HCT116 (cell line): Measurements from ENCODE around the gene GJD2. TPM values are rescaled to one million over a fixed set of nuclear protein-coding genes. Genes with fewer than 3 reads are reported as not detected.

Source experiments
- ATAC-seq: fragments of 200-7000 bp; cut with Tn5 transposase; 2 replicates; pipeline ENCODE4 v1.9.1; 2020; ENCODE audit warnings: mild to moderate bottlenecking, moderate library complexity
- BruUV-seq: library from RNA; stranded (reverse); fragments of 400-500 nt; replicated peaks from 2 replicates; lab custom pipeline; 2021; lab: Mats Ljungman, UMichigan
- CTCF ChIA-PET: fragments of 300-600 bp; sonication (Branson Sonifier 250); formaldehyde crosslinking; loops from one replicate; lab custom pipeline; 2021; ENCODE audit warnings: antibody characterized with exemption; lab: Charles Lee
- POLR2A ChIA-PET: fragments of 300-600, 350-600 bp; sonication (Branson Sonifier 250); formaldehyde crosslinking; loops from one replicate; lab custom pipeline; 2021; ENCODE audit warnings: antibody characterized with exemption; lab: Charles Lee
- RAD21 ChIA-PET, 2 experiments: fragments of 300-600 bp; sonication (Branson Sonifier 250); formaldehyde crosslinking; loops; one replicate each; lab custom pipeline; 2023; ENCODE audit warnings: low total read pairs in 2 of 2; ENCODE audit not compliant: uncharacterized antibody in 2 of 2, unreplicated experiment in 2 of 2, low non-redundant PET in 1 of 2; lab: Charles Lee
- DNase-seq: peaks from one replicate; pipeline ENCODE4 v3.0.0-alpha.2; 2010; ENCODE audit warnings: low read depth, low spot score
- H2AFZ ChIP-seq: fragments of 200-600 bp; shearing (Covaris generic), sonication (generic); 2 replicates; pipeline ENCODE4 v1.6.1; 2017; ENCODE audit warnings: low read depth, mixed run types, mixed read lengths, antibody characterized with exemption, low read length; ENCODE audit not compliant: poor library complexity, severe bottlenecking
- H3K27ac ChIP-seq: 2 replicates; pipeline ENCODE4 v1.5.1; 2012; ENCODE audit warnings: low read depth, low read length
- H3K27me3 ChIP-seq: fragments of 200-600 bp; sonication (generic); 2 replicates; pipeline ENCODE4 v1.6.1; 2016; ENCODE audit warnings: mixed run types, low read length, mixed read lengths; ENCODE audit not compliant: insufficient read depth
- H3K36me3 ChIP-seq, 2 experiments: fragments of 200-500 bp in 1 of 2; fragments of 200-600 bp in 1 of 2; sonication (Bioruptor generic) in 1 of 2; sonication (generic) in 1 of 2; 2 replicates each; pipeline versions ENCODE4 v1.5.1 to v1.6.1; 2014 to 2016; ENCODE audit warnings: low read length in 2 of 2, inconsistent platforms in 1 of 2, mixed read lengths in 1 of 2, mixed run types in 1 of 2; ENCODE audit not compliant: insufficient read depth in 2 of 2, control insufficient read depth in 1 of 2
- H3K4me1 ChIP-seq, 2 experiments: fragments of 200-600 bp in 1 of 2; sonication (generic) in 1 of 2; 2 replicates each; pipeline versions ENCODE4 v1.5.1 to v1.6.1; 2012 to 2017; ENCODE audit warnings: low read length in 2 of 2, inconsistent platforms in 1 of 2, mild to moderate bottlenecking in 1 of 2, mixed read lengths in 1 of 2, mixed run types in 1 of 2, moderate library complexity in 1 of 2; ENCODE audit not compliant: insufficient read depth in 2 of 2, control insufficient read depth in 1 of 2
- H3K4me2 ChIP-seq: fragments of 200-600 bp; sonication (generic); 2 replicates; pipeline ENCODE4 v1.6.1; 2017; ENCODE audit warnings: mixed run types, low read length, mixed read lengths
- H3K4me3 ChIP-seq, 2 experiments: fragments of 200-600 bp in 1 of 2; sonication (generic) in 1 of 2; replicated peaks in 1 of 2; 2 replicates each; pipeline ENCODE4 v1.5.1; 2011 to 2016; ENCODE audit warnings: low read length in 2 of 2, control low read depth in 1 of 2, low read depth in 1 of 2, mild to moderate bottlenecking in 1 of 2, mixed read lengths in 1 of 2, mixed run types in 1 of 2
- H3K79me2 ChIP-seq: fragments of 200-600 bp; sonication (generic); 2 replicates; pipeline ENCODE4 v1.6.1; 2017; ENCODE audit warnings: mild to moderate bottlenecking, mixed run types, low read length, moderate library complexity, mixed read lengths; ENCODE audit not compliant: insufficient read depth
- H3K9ac ChIP-seq: fragments of 200-600 bp; sonication (generic); 2 replicates; pipeline ENCODE4 v1.6.1; 2016; ENCODE audit warnings: low read length, mixed read lengths
- H3K9me2 ChIP-seq: fragments of 200-600 bp; sonication (generic), shearing (Covaris generic); 2 replicates; pipeline ENCODE4 v1.6.1; 2017; ENCODE audit warnings: mixed run types, mild to moderate bottlenecking, moderate library complexity; ENCODE audit not compliant: insufficient read depth
- H3K9me3 ChIP-seq, 2 experiments: fragments of 200-500 bp in 1 of 2; fragments of 200-600 bp in 1 of 2; sonication (Bioruptor generic) in 1 of 2; sonication (generic) in 1 of 2; 2 replicates each; pipeline ENCODE4 v1.6.1; 2014 to 2017; ENCODE audit warnings: low read length in 2 of 2, mixed read lengths in 2 of 2, inconsistent platforms in 1 of 2, low read depth in 1 of 2, mild to moderate bottlenecking in 1 of 2, mixed run types in 1 of 2, moderate library complexity in 1 of 2; ENCODE audit not compliant: control insufficient read depth in 1 of 2, insufficient read depth in 1 of 2
- H4K20me1 ChIP-seq: fragments of 200-600 bp; sonication (generic), shearing (Covaris generic); 2 replicates; pipeline ENCODE4 v1.6.1; 2017; ENCODE audit warnings: mixed run types, mild to moderate bottlenecking, moderate library complexity; ENCODE audit not compliant: insufficient read depth
- ATF3 ChIP-seq: IDR thresholded peaks from 2 replicates; pipeline ENCODE4 v1.6.1; 2012
- CBX3 ChIP-seq: IDR thresholded peaks from 2 replicates; pipeline ENCODE4 v1.6.1; 2012; ENCODE audit warnings: low read depth
- CEBPB ChIP-seq: IDR thresholded peaks from 2 replicates; pipeline ENCODE4 v1.6.1; 2012; ENCODE audit warnings: low read depth
- MAX ChIP-seq: IDR thresholded peaks from 2 replicates; pipeline ENCODE4 v1.6.1; 2012
- POLR2A ChIP-seq: IDR thresholded peaks from 2 replicates; pipeline ENCODE4 v1.7.0; 2011; ENCODE audit warnings: borderline replicate concordance; ENCODE audit not compliant: insufficient read depth, insufficient read length; ENCODE audit errors: extremely low read depth
- POLR2AphosphoS5 ChIP-seq: IDR thresholded peaks from 2 replicates; pipeline ENCODE4 v1.6.1; 2011; ENCODE audit warnings: mild to moderate bottlenecking, low read depth, low read length, moderate library complexity
- RAD21 ChIP-seq: IDR thresholded peaks from 2 replicates; pipeline ENCODE4 v1.6.1; 2012; ENCODE audit warnings: low read depth, mild to moderate bottlenecking
- SIN3A ChIP-seq: IDR thresholded peaks from 2 replicates; pipeline ENCODE4 v1.6.1; 2012; ENCODE audit warnings: low read depth
- SP1 ChIP-seq: IDR thresholded peaks from 2 replicates; pipeline ENCODE4 v1.6.1; 2012; ENCODE audit warnings: low read depth
- ZBTB33 ChIP-seq: IDR thresholded peaks from 2 replicates; pipeline ENCODE4 v1.6.1; 2011; ENCODE audit warnings: mild to moderate bottlenecking, low read length, moderate library complexity; ENCODE audit not compliant: insufficient replicate concordance; ENCODE audit errors: extremely low read depth
- ZFX ChIP-seq: fragments of 450-650 bp; IDR thresholded peaks from 2 replicates; pipeline ENCODE4 v1.6.1; 2017
- ZNF274 ChIP-seq: fragments of 200-500 bp; sonication (Bioruptor generic); IDR thresholded peaks from 2 replicates; pipeline ENCODE4 v1.6.1; 2014; ENCODE audit warnings: mild to moderate bottlenecking, low read depth, low read length, inconsistent platforms
- intact Hi-C: fragments of 100-400 bp; cut with micrococcal nuclease; formaldehyde crosslinking; loops from 2 replicates; pipeline ENCODE4 v1.10.0; 2022
- total RNA-seq: library from RNA; stranded (reverse); gene quantifications from one replicate; pipeline ENCODE4 v1.2.1, GENCODE V29; 2021; ENCODE audit not compliant: unreplicated experiment

Gene GJD2
- total RNA-seq, 1 experiment from 2014 or later: not detected

GRCh38 chr15:34790121-34790520 lies 35.3 kb upstream of the GJD2 start:
- no peak overlapping the region for H2AFZ ChIP-seq
- no peak overlapping the region for H3K4me3 ChIP-seq
- H3K79me2 ChIP-seq: no peaks in the 10 kb centered on the region
- no peaks in the 10 kb centered on the region for H3K36me3 ChIP-seq
- ChIA-PET POLR2A (no interaction called here), RAD21 (no interaction called here)
- no peak overlapping the region for H3K27ac ChIP-seq
- H3K4me1 ChIP-seq: no peaks in the 10 kb centered on the region
- H3K4me2 ChIP-seq: no peak overlapping the region
- H3K27me3 ChIP-seq: peaks cover 68% of the 10 kb centered on the region
- TF ChIP-seq CEBPB (no peak), CBX3 (no peak), POLR2A (no peak), ZFX (no peak), ATF3 (no peak), ZBTB33 (no peak), POLR2AphosphoS5 (no peak), SP1 (no peak), SIN3A (no peak), ZNF274 (no peak), RAD21 (no peak), MAX (no peak)
- TF ChIP-seq, all 23 proteins: peak for 0
- BruUV-seq: no TSS peak
- no peaks in the 10 kb centered on the region for H3K9me3 ChIP-seq
- no peaks in the 10 kb centered on the region for H3K9me2 ChIP-seq
- CTCF ChIA-PET: no interaction called here
- ATAC-seq (no peak), DNase-seq (no peak)
- H3K9ac ChIP-seq: no peak overlapping the region
- H4K20me1 ChIP-seq: no peaks in the 10 kb centered on the region
- intact Hi-C loops: no loop called here
